ENCODE measurements around the gene WRNIP1. TPM values are rescaled to one million over a fixed set of nuclear protein-coding genes. Genes with fewer than 3 reads are reported as not detected.
A peak's percentile ranks its signal among the peaks of the same experiment; 100 is the strongest.

The WRNIP1 gene
- total and polyA plus RNA-seq, 9 of the 15 experiments (the other 6 are each of a cell fraction or from before 2014, with no cell fraction given), result 13.2 to 63.6 (median 48.6) TPM

DNA sequence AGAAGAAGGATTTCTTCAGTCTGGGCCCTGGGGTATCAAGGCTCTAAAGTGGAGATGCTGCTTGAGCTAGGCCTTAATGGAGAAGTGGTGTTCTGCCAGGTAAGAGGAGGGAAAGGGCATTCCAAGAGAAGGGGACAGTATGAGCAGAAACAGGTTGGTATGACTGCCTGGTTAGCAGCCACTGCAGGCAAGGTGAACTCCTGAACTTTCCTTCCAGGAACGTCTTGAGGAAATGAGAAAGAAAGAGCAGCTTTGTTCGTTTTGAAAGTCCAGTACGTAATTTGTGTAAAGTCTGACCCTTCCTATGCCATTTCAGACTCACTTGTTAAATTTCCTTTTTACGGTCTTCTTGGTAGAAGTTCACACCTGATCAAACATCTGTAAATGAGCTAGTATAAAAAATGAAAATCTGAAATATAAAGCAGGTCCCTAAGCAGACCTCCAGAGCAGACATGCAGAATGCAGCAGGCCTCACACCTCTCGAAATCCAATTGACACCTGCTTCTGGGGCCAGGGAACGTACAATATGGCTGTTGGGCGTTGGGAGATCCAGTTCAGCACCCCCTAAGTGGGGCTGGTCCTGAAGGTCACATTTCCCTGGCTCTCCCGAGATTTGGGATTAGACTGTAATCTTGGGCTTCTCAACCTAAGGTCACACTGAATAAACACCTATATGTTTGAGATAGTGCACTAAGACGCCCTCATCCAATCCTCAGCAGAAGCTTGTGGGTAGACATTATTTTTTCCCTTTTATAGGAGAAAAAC is 48.1 kb upstream of the WRNIP1 start:
- intact Hi-C loops (cut with micrococcal nuclease) (no loop called here), in situ Hi-C loops (cut with MboI) (no loop called here)
- Histone ChIP-seq H3K27me3 (ENCODE audit: control insufficient read depth in 2 of 2, insufficient read depth in 2 of 2, low read length in 2 of 2) (no peaks in the 10 kb centered on the region), H3K36me3 (ENCODE audit: control insufficient read depth, insufficient read depth, low read length) (no peaks in the 10 kb centered on the region), H3K9me3 (replicated peaks; ENCODE audit: control insufficient read depth, insufficient read depth, low read depth, low read length) (no peaks in the 10 kb centered on the region; the same call in 1 of the 2 replicates), H3K9ac (ENCODE audit: insufficient read depth in 1 of 2, low read depth in 2 of 2, low read length in 2 of 2) (no peak overlapping the region), H2AFZ (ENCODE audit: low read depth, low read length) (no peak overlapping the region), H3K79me2 (ENCODE audit: control insufficient read depth, insufficient read depth, low read length) (no peaks in the 10 kb centered on the region), H3K9me1 (ENCODE audit: control insufficient read depth, insufficient read depth, low read length) (no peaks in the 10 kb centered on the region), H3K4me3 (no peak overlapping the region), H3K4me1 (replicated peaks in 1 of 2; ENCODE audit: control insufficient read depth in 2 of 2, insufficient read depth in 2 of 2, low read length in 2 of 2) (peaks cover 0 to 15% of the 10 kb centered on the region in 2 experiments; a peak in 2 of 5 replicates), H4K20me1 (replicated peaks; ENCODE audit: control insufficient read depth, insufficient read depth, low read length) (no peaks in the 10 kb centered on the region), H3K4me2 (ENCODE audit: insufficient read depth, low read length) (no peak overlapping the region), H3K27ac (ENCODE audit: extremely low read depth, low read depth, low read length) (no peak overlapping the region)
- ChIA-PET POLR2A (interaction anchor here (0.6 to 2.2 kb wide), 4 partner anchors 8 to 1881 kb away, joined by 4 to 8 read pairs (median 5); no protein-coding TSS in a partner anchor), CTCF (ENCODE audit: low intra/inter-chr PET ratio) (no interaction called here)
- 46% methylated on average over 9 of the region's 9 CpGs for WGBS (ENCODE audit: insufficient coverage, low coverage, missing lambda C conversion rate)
- no peak for ATAC-seq
- BruUV-seq (replicated peaks), result no TSS peak
- DNase-seq (ENCODE audit: extremely low read depth in 1 of 4, low spot score in 3 of 4), result no peak
- TF ChIP-seq PHF8 (IDR thresholded peaks at IDR 0.05; ENCODE audit: borderline replicate concordance, low read length) (no peak), GATAD2A (IDR thresholded peaks at IDR 0.05) (no peak), STAT5B (CRISPR knock-in tag; IDR thresholded peaks at IDR 0.05) (no peak), L3MBTL2 (IDR thresholded peaks at IDR 0.05) (0 out of 2 replicates have a peak, but pooled peaks have one; percentile 14), LARP7 (IDR thresholded peaks at IDR 0.05) (no peak), BCOR (IDR thresholded peaks at IDR 0.05) (no peak)
- TF ChIP-seq, protein P1, sequence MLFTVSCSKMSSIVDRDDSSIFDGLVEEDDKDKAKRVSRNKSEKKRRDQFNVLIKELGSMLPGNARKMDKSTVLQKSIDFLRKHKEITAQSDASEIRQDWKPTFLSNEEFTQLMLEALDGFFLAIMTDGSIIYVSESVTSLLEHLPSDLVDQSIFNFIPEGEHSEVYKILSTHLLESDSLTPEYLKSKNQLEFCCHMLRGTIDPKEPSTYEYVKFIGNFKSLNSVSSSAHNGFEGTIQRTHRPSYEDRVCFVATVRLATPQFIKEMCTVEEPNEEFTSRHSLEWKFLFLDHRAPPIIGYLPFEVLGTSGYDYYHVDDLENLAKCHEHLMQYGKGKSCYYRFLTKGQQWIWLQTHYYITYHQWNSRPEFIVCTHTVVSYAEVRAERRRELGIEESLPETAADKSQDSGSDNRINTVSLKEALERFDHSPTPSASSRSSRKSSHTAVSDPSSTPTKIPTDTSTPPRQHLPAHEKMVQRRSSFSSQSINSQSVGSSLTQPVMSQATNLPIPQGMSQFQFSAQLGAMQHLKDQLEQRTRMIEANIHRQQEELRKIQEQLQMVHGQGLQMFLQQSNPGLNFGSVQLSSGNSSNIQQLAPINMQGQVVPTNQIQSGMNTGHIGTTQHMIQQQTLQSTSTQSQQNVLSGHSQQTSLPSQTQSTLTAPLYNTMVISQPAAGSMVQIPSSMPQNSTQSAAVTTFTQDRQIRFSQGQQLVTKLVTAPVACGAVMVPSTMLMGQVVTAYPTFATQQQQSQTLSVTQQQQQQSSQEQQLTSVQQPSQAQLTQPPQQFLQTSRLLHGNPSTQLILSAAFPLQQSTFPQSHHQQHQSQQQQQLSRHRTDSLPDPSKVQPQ (CRISPR knock-in tag; IDR thresholded peaks at IDR 0.05; ENCODE audit: borderline replicate concordance), result no peak
- FAIRE-seq, result no peak
